Lower leg skin (tissue), 3 donors: ENCODE measurements around the gene RIOK1.

Experiments used
- POLR2A ChIP-seq, 2 donors: fragments of 450-650 bp; IDR thresholded peaks; one replicate each; pipeline ENCODE4 v1.6.1; 2016 to 2017; ENCODE audit warnings: antibody characterized with exemption in 2 of 2, mild to moderate bottlenecking in 1 of 2, moderate library complexity in 1 of 2
- TF ChIP-seq, protein P1 (sequence below), 3 donors: fragments of 450-650 bp; IDR thresholded peaks; one replicate each; pipeline ENCODE4 v1.5.1; 2016; ENCODE audit warnings: antibody characterized with exemption in 3 of 3, mild to moderate bottlenecking in 3 of 3, moderate library complexity in 2 of 3

DNA sequence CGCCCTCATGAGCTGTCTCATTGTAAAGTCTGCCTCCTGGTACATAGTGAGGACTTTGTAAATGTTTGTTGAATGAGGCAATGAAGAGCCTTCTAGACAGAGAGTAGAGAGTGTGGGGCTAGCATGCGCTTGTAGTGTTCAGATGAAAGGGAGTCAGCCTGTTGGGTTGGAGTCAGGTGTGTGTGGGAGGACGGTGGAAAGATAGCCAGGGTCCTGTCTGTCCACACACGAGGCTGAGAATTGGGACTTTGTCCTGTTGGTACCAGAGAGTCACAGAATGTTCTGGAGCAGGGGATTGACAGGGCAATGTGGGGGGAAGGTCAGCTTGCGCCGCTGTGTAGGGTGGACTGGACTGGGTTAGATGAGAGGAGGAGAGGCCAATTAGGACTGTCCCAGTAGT, 58.6 kb downstream of the RIOK1 start:
- TF ChIP-seq, protein P1, sequence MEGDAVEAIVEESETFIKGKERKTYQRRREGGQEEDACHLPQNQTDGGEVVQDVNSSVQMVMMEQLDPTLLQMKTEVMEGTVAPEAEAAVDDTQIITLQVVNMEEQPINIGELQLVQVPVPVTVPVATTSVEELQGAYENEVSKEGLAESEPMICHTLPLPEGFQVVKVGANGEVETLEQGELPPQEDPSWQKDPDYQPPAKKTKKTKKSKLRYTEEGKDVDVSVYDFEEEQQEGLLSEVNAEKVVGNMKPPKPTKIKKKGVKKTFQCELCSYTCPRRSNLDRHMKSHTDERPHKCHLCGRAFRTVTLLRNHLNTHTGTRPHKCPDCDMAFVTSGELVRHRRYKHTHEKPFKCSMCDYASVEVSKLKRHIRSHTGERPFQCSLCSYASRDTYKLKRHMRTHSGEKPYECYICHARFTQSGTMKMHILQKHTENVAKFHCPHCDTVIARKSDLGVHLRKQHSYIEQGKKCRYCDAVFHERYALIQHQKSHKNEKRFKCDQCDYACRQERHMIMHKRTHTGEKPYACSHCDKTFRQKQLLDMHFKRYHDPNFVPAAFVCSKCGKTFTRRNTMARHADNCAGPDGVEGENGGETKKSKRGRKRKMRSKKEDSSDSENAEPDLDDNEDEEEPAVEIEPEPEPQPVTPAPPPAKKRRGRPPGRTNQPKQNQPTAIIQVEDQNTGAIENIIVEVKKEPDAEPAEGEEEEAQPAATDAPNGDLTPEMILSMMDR (IDR thresholded peaks at IDR 0.05), result no peak
- no peak for TF ChIP-seq POLR2A (IDR thresholded peaks at IDR 0.05)
